ENCODE measurements around the gene ABCC11. TPM values are rescaled to one million over a fixed set of nuclear protein-coding genes. Genes with fewer than 3 reads are reported as not detected.
A peak's percentile ranks its signal among the peaks of the same experiment; 100 is the strongest.

The ABCC11 gene
- total RNA-seq, 2 donors from 2014 or later = 0.70 TPM; not detected in 1

- Histone ChIP-seq H3K4me1 (ENCODE audit: control insufficient read depth, insufficient read depth, low read length) (peaks cover 24% of the 10 kb centered on the region), H3K9me3 (ENCODE audit: control insufficient read depth, low read length) (no peaks in the 10 kb centered on the region), H3K36me3 (ENCODE audit: control insufficient read depth, insufficient read depth, low read length) (no peaks in the 10 kb centered on the region), H3K9ac (ENCODE audit: extremely low read depth, low read length, poor library complexity, severe bottlenecking) (no peak overlapping the region), H3K4me3 (ENCODE audit: low read length) (no peak overlapping the region), H3K27ac (ENCODE audit: low read depth, low read length) (no peak overlapping the region), H3K27me3 (ENCODE audit: control insufficient read depth, insufficient read depth, low read length, poor library complexity, severe bottlenecking) (no peaks in the 10 kb centered on the region)
- H3K4me3 Mint-ChIP-seq = no peak overlapping the region
- WGBS, 2 experiments (ENCODE audit: insufficient coverage in 1 of 2, insufficient read length in 1 of 2) = 96 to 98% methylated on average over 2 to 3 of the region's 3 CpGs
- no peaks in the 10 kb centered on the region for H3K27me3 Mint-ChIP-seq (ENCODE audit: insufficient read depth)
- DNase-seq = no peak
- no peaks in the 10 kb centered on the region for H3K36me3 Mint-ChIP-seq (ENCODE audit: low read depth)
- H3K27ac Mint-ChIP-seq = no peak overlapping the region
- TF ChIP-seq CTCF (conservative IDR thresholded peaks at IDR 0.05) = no peak
- peaks cover 35% of the 10 kb centered on the region for H3K4me1 Mint-ChIP-seq
- no peaks in the 10 kb centered on the region for H3K9me3 Mint-ChIP-seq
Observed at GRCh38 chr16:48129926-48130325, 117.4 kb downstream of the ABCC11 start.

DNA sequence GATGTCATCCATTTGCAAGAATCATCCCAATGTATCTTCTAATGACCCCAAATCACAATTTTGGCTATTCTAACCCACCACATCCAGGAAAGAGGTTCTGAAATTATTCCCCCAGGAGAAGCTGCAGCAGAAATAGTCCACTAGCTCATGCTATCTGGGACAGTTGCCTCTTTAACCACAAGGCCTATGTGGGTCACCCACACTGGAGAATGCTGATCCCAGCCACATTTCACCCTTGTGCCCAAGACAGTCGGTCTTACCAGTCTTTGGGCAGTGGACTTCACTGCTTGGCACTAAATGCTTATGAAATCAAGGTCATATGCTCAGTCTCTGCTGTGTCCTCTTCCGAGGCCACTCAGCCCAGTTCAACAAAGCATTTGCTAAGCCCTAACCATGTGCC, 118.6 kb downstream of the ABCC11 start:
- Mint-ChIP-seq H3K4me3 (no peak overlapping the region), H3K27me3 (ENCODE audit: insufficient read depth) (no peaks in the 10 kb centered on the region), H3K27ac (no peak overlapping the region), H3K9me3 (no peaks in the 10 kb centered on the region), H3K36me3 (ENCODE audit: low read depth) (no peaks in the 10 kb centered on the region), H3K4me1 (peaks cover 30% of the 10 kb centered on the region)
- no peak for DNase-seq
- TF ChIP-seq CTCF (conservative IDR thresholded peaks at IDR 0.05) = no peak
- WGBS, 2 experiments (ENCODE audit: insufficient coverage in 1 of 2, insufficient read length in 1 of 2) = 87 to 100% methylated on average over 2 of the region's 2 CpGs
- no peaks in the 10 kb centered on the region for H3K36me3 ChIP-seq (ENCODE audit: control insufficient read depth, insufficient read depth, low read length)
- H3K27me3 ChIP-seq (ENCODE audit: control insufficient read depth, insufficient read depth, low read length, poor library complexity, severe bottlenecking) = no peaks in the 10 kb centered on the region
- H3K9me3 ChIP-seq (ENCODE audit: control insufficient read depth, low read length) = no peaks in the 10 kb centered on the region
- H3K4me1 ChIP-seq (ENCODE audit: control insufficient read depth, insufficient read depth, low read length) = peaks cover 19% of the 10 kb centered on the region
- no peak overlapping the region for H3K27ac ChIP-seq (ENCODE audit: low read depth, low read length)
- no peak overlapping the region for H3K9ac ChIP-seq (ENCODE audit: extremely low read depth, low read length, poor library complexity, severe bottlenecking)
- no peak overlapping the region for H3K4me3 ChIP-seq (ENCODE audit: low read length)

- WGBS, 2 experiments (ENCODE audit: insufficient coverage in 1 of 2, insufficient read length in 1 of 2) = 84 to 94% methylated on average over 10 to 13 of the region's 13 CpGs
- peak; percentile 58 for DNase-seq
- Mint-ChIP-seq H3K4me3 (no peak overlapping the region), H3K27ac (no peak overlapping the region), H3K36me3 (ENCODE audit: low read depth) (no peaks in the 10 kb centered on the region), H3K27me3 (ENCODE audit: insufficient read depth) (no peaks in the 10 kb centered on the region), H3K9me3 (no peaks in the 10 kb centered on the region), H3K4me1 (peaks cover 21% of the 10 kb centered on the region)
- no peaks in the 10 kb centered on the region for H3K27me3 ChIP-seq (ENCODE audit: control insufficient read depth, insufficient read depth, low read length, poor library complexity, severe bottlenecking)
- peaks cover 13% of the 10 kb centered on the region for H3K4me1 ChIP-seq (ENCODE audit: control insufficient read depth, insufficient read depth, low read length)
- no peaks in the 10 kb centered on the region for H3K9me3 ChIP-seq (ENCODE audit: control insufficient read depth, low read length)
- no peak overlapping the region for H3K9ac ChIP-seq (ENCODE audit: extremely low read depth, low read length, poor library complexity, severe bottlenecking)
- TF ChIP-seq CTCF (conservative IDR thresholded peaks at IDR 0.05) = no peak
- no peak overlapping the region for H3K27ac ChIP-seq (ENCODE audit: low read depth, low read length)
- H3K36me3 ChIP-seq (ENCODE audit: control insufficient read depth, insufficient read depth, low read length) = no peaks in the 10 kb centered on the region
- no peak overlapping the region for H3K4me3 ChIP-seq (ENCODE audit: low read length)
Observed at GRCh38 chr16:48126801-48127644, 120.3 kb downstream of the ABCC11 start.

Data from endodermal cell (in vitro differentiated cells).